Measurements from ENCODE around the gene TRAF1.

GRCh38 chr9:120891245-120891883 lies 35.2 kb downstream of the TRAF1 start:
- TF ChIP-seq, protein P1, sequence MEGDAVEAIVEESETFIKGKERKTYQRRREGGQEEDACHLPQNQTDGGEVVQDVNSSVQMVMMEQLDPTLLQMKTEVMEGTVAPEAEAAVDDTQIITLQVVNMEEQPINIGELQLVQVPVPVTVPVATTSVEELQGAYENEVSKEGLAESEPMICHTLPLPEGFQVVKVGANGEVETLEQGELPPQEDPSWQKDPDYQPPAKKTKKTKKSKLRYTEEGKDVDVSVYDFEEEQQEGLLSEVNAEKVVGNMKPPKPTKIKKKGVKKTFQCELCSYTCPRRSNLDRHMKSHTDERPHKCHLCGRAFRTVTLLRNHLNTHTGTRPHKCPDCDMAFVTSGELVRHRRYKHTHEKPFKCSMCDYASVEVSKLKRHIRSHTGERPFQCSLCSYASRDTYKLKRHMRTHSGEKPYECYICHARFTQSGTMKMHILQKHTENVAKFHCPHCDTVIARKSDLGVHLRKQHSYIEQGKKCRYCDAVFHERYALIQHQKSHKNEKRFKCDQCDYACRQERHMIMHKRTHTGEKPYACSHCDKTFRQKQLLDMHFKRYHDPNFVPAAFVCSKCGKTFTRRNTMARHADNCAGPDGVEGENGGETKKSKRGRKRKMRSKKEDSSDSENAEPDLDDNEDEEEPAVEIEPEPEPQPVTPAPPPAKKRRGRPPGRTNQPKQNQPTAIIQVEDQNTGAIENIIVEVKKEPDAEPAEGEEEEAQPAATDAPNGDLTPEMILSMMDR (IDR thresholded peaks at IDR 0.05): no peak
- TF ChIP-seq POLR2A (IDR thresholded peaks at IDR 0.05): no peak
